IPS DF 4.7 (cell line): ENCODE data around the gene SRPK3.

ENCODE experiments used
- DNase-seq: peaks from one replicate; pipeline ENCODE4 v3.0.0-alpha.2; 2013; ENCODE audit warnings: low spot score; ENCODE audit errors: extremely low read depth

The SRPK3 gene

DNA sequence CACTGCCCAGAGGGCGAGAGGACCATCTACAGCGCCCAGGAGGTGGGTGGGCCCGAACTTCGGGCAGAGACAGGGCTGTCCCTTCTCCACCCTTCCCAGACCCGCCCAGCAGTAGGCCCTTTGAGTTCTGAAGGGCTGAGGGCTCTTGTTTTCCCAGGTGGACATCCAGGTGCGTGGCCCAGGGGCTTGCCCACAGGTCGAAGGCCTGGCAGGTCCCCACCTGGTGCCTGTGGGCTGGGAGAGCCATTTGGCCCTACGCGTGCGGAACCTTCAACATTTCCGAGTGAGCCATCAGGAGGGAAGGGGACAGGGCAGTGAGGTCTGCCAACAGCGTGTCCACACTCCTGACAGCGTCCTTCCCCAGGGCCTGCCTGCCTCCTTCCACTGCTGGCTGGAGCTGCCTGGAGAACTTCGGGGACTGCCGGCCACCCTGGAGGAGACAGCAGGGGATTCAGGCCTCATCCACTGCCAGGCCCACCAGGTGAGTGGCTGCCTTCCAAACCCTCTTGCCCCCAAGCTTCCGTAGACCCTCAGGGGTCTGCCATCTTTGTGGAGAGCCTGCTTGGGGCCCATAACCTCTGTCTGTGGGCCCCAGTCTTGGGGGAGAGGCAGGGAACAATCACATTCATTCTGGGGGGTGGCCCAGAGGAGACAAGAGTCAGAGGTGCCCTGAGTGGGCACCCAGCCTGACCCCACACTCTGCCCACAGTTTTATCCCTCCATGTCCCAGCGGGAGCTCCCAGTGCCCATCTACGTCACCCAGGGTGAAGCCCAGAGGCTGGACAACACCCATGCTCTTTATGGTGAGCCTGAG, 10.0 kb upstream of the SRPK3 start:
- no peak for DNase-seq

DNA sequence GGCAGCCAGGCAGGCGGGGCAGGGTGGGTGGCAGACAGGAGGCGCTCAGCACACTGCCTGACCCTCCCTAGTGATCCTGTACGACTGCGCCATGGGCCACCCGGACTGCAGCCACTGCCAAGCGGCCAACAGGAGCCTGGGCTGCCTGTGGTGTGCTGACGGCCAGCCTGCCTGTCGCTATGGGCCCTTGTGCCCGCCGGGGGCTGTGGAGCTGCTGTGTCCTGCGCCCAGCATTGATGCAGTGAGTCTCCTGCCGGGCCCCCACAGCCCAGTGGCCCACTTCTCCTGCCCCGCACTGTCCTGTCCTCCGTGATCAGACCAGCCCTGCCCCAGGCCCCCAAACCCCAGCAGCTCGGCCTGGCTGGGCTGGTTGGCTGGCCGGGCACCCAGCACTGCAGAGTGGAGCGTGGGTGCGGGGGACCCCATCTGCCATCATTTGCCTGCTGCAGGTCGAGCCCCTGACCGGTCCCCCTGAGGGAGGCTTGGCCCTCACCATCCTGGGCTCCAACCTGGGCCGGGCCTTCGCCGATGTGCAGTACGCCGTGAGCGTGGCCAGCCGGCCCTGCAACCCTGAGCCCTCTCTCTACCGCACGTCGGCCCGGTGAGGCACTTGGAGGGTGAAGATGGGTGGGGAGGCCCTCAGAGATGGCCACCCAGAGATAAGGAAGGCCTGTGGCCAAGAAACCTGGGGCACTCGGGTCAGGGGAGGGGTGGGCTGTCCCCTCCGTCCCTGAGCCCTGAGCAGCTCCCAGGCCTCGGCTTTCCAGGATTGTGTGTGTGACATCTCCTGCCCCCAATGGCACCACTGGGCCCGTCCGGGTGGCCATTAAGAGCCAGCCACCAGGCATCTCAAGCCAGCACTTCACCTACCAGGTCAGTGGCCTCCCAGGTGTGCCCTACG, 9.2 kb upstream of the SRPK3 start:
- no peak for DNase-seq

- no peak for DNase-seq
Measured at GRCh38 chrX:153772316-153773217, 8.3 kb upstream of the SRPK3 start.

GRCh38 chrX:153773218-153773611, 7.6 kb upstream of the SRPK3 start:
- DNase-seq: no peak

- DNase-seq: no peak
Measured at GRCh38 chrX:153773741-153774575, 6.9 kb upstream of the SRPK3 start.

GRCh38 chrX:153774576-153775292, 6.1 kb upstream of the SRPK3 start:
- DNase-seq: no peak

DNA sequence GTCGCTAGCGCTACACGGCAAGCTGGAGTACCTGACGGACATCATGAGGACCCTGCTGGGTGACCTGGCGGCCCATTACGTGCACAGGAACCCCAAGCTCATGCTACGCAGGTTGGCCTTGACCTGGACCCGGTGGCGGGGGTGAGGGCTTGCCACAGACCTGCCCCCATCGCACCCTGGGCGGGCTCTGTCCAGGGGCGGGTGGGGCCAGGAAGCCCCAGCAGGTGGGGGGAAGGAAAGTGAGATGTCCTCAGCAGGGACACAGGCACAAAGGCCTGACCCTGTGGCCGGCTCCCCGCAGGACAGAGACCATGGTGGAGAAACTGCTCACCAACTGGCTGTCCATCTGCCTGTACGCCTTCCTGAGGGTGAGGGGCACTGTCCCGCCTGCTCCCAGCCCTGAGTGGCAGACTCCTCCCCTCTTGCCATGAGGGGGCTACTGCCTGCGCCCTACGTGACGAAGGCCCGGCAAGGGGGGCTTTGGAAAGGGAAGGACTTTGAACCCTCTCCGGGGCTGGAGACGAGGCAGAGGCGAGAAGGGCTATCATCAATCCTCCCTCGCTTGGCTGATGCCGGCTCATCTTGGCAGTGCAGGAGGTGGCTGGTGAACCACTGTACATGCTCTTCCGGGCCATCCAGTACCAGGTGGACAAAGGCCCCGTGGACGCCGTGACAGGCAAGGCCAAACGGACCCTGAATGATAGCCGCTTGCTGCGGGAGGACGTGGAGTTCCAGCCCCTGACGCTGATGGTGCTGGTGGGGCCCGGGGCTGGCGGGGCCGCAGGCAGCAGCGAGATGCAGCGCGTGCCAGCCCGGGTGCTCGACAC, 5.3 kb upstream of the SRPK3 start:
- no peak for DNase-seq

GRCh38 chrX:153776120-153776599, 4.7 kb upstream of the SRPK3 start:
- no peak for DNase-seq

GRCh38 chrX:153776611-153777045, 4.2 kb upstream of the SRPK3 start:
- no peak for DNase-seq

DNA sequence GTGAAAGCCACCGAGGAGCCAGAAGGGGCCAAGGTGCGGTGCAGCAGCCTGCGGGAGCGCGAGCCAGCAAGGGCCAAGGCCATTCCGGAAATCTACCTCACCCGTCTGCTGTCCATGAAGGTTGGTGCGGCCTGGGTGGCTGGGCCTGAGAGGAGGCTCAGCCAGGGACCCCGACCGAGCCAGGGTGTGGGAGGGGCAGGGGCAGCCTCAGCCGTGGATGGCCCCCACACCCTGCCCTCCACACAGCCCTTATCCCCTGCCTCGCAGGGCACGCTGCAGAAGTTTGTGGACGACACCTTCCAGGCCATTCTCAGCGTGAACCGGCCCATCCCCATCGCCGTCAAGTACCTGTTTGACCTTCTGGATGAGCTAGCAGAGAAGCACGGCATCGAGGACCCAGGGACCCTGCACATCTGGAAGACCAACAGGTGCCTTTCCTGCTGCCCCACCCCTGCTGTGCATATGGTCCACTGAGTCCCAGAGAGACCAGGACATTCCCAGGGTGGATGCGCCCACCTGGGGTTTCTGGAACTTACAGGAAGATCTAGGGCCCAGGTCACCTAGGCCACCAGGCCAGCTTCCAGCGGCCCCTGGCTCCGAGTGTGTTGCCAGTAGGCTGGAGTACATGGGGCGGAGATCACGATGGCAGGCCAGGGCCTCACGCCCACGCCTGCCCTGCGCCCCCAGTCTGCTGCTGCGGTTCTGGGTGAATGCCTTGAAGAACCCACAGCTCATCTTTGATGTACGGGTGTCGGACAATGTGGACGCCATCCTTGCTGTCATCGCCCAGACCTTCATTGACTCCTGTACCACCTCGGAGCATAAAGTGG, 3.4 kb upstream of the SRPK3 start:
- DNase-seq: no peak

DNA sequence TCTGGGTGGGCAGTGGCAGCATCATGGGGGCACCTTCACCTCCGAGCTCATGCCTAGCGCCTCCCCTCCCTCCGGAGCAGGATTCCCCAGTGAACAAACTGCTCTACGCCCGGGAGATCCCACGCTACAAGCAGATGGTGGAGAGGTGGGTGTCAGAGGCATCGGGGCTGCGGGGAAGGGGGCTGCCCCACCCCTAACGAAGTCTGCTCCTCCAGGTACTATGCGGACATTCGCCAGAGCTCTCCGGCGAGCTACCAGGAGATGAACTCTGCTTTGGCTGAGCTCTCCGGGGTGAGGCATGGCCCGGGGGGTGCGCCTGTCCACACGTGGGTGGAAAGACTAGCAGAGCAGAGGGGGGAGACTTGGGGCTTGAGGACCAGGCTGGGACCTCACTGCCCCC, 2.7 kb upstream of the SRPK3 start:
- DNase-seq: no peak

DNA sequence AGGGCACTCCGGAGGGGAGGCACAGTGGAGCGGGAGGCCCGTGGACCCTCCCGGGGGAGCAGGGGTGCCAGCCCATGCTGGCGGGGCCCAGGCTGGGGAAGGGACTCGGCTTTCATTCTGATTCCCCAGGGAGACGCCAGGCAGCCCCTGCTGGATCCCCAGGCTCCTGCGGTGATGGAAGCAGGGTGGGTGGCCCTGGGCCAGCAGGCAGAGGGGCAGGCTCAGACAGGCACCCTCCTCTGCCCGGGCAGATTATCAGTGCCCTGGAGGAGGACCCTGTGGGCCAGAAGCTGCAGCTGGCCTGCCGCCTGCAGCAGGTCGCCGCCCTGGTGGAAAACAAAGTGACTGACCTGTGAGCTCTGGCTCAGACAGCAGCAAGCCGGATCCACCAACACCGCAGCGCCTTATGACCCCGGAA, 2.1 kb upstream of the SRPK3 start:
- no peak for DNase-seq

GRCh38 chrX:153779891-153780677, 757 bp upstream of the SRPK3 start:
- no peak for DNase-seq

GRCh38 chrX:153781428-153782047, 697 bp downstream of the SRPK3 start:
- no peak for DNase-seq

DNA sequence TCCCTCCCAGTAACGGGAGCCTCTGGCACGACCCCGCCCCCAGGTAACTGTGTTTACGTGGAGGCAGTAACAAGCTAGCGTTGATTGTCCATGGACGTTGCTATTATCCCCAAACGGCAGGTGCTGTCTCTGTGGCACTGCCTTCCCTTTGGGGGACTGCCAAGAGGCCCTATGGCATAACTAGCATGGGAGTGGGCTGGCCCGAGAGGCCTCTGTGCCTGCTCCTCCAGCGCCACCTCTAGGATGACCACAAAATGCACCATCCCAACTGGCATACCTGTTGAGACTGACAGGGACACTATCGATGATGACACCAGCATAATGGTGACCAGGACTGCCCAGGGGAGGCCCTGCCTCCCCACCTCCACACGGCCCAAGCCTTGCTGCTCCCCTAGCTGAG, 1.5 kb downstream of the SRPK3 start:
- DNase-seq: no peak

- DNase-seq: no peak
Measured at GRCh38 chrX:153782871-153783270, 2.0 kb downstream of the SRPK3 start.
